OCI-LY7 (cell line): Measurements from ENCODE around the gene PDCD1. TPM values are rescaled to one million over a fixed set of nuclear protein-coding genes. Genes with fewer than 3 reads are reported as not detected.

Experiments
- BruUV-seq: library from RNA; stranded (reverse); fragments of 400-500 nt; replicated peaks from 2 replicates; lab custom pipeline; 2021; lab: Mats Ljungman, UMichigan
- CTCF ChIA-PET: fragments of 300-600 bp; sonication (Branson Sonifier 250); formaldehyde crosslinking; loops from one replicate; lab custom pipeline; 2022; ENCODE audit warnings: antibody characterized with exemption; ENCODE audit not compliant: unreplicated experiment; lab: Charles Lee
- POLR2A ChIA-PET: fragments of 300-600 bp; sonication (Branson Sonifier 250); formaldehyde crosslinking; loops from one replicate; lab custom pipeline; 2022; ENCODE audit warnings: antibody characterized with exemption; lab: Charles Lee
- DNase-seq: peaks from one replicate; pipeline ENCODE4 v3.0.0-alpha.2; 2015; ENCODE audit warnings: low spot score
- H2AFZ ChIP-seq: fragments of 200-600 bp; sonication (generic), shearing (Covaris generic); 2 replicates; pipeline ENCODE4 v1.6.1; 2014; ENCODE audit warnings: mild to moderate bottlenecking, antibody characterized with exemption, low read length, moderate library complexity
- H3K27ac ChIP-seq: fragments of 200-600 bp; sonication (generic); 2 replicates; pipeline ENCODE4 v1.5.1; 2014; ENCODE audit warnings: mixed run types, low read depth, mild to moderate bottlenecking, moderate library complexity, low read length, inconsistent platforms; ENCODE audit not compliant: poor library complexity, severe bottlenecking
- H3K36me3 ChIP-seq: fragments of 200-600 bp; sonication (generic); 2 replicates; pipeline ENCODE4 v1.6.1; 2014; ENCODE audit warnings: mild to moderate bottlenecking, antibody characterized with exemption, low read length, moderate library complexity, mixed read lengths; ENCODE audit not compliant: insufficient read depth
- H3K4me1 ChIP-seq: fragments of 200-600 bp; sonication (generic); 2 replicates; pipeline ENCODE4 v1.5.1; 2014; ENCODE audit warnings: mild to moderate bottlenecking, low read length; ENCODE audit not compliant: insufficient read depth, poor library complexity, severe bottlenecking
- H3K4me2 ChIP-seq: fragments of 200-600 bp; sonication (generic); 2 replicates; pipeline ENCODE4 v1.6.1; 2014; ENCODE audit warnings: mild to moderate bottlenecking, low read length
- H3K4me3 ChIP-seq: fragments of 200-600 bp; sonication (generic); 2 replicates; pipeline ENCODE4 v1.5.1; 2014; ENCODE audit warnings: mild to moderate bottlenecking, low read depth, low read length; ENCODE audit not compliant: poor library complexity, severe bottlenecking
- H3K79me2 ChIP-seq: fragments of 200-600 bp; sonication (generic); 2 replicates; pipeline ENCODE4 v1.6.1; 2016; ENCODE audit warnings: low read depth, mild to moderate bottlenecking, low read length, moderate library complexity, mixed read lengths; ENCODE audit not compliant: insufficient read depth
- H3K9me2 ChIP-seq: fragments of 200-600 bp; sonication (generic); 2 replicates; pipeline ENCODE4 v1.6.1; 2016; ENCODE audit warnings: mild to moderate bottlenecking, low read length, mixed read lengths; ENCODE audit not compliant: insufficient read depth
- H3K9me3 ChIP-seq: fragments of 200-600 bp; sonication (generic); 2 replicates; pipeline ENCODE4 v1.6.1; 2014; ENCODE audit warnings: mild to moderate bottlenecking, mixed run types, low read length, mixed read lengths
- H4K20me1 ChIP-seq: fragments of 200-600 bp; sonication (generic); 2 replicates; pipeline ENCODE4 v1.6.1; 2014; ENCODE audit warnings: mild to moderate bottlenecking, antibody characterized with exemption, low read length, moderate library complexity, mixed read lengths; ENCODE audit not compliant: insufficient read depth
- CTCF ChIP-seq: fragments of 200-600 bp; sonication (generic); conservative IDR thresholded peaks from 2 replicates; pipeline ENCODE4 v1.5.1; 2014; ENCODE audit warnings: mild to moderate bottlenecking, antibody characterized with exemption, low read length, moderate library complexity, mixed read lengths
- EZH2phosphoT487 ChIP-seq: fragments of 200-600 bp; sonication (generic); IDR thresholded peaks from 2 replicates; pipeline ENCODE4 v1.6.1; 2018; ENCODE audit warnings: low read depth, borderline replicate concordance, mild to moderate bottlenecking, mixed run types, antibody characterized with exemption, low read length, moderate library complexity, mixed read lengths
- intact Hi-C: fragments of 100-400 bp; cut with micrococcal nuclease; formaldehyde crosslinking; loops from one replicate; pipeline ENCODE4 v1.10.0; 2022; ENCODE audit not compliant: unreplicated experiment
- total RNA-seq, 2 experiments: library from RNA; depleted of rRNA in 1 of 2; stranded (reverse); fragments of >200 nt in 1 of 2; shearing (Covaris generic) in 1 of 2; gene quantifications; 2 replicates each; pipeline ENCODE4 v1.2.3, GENCODE V29; 2014 to 2022

The PDCD1 gene
- total RNA-seq, 2 experiments from 2014 or later = not detected

GRCh38 chr2:241890524-241891235, 32.0 kb upstream of the PDCD1 start:
- H3K4me3 ChIP-seq = no peak overlapping the region
- DNase-seq = no peak
- H3K9me2 ChIP-seq = no peaks in the 10 kb centered on the region
- H3K79me2 ChIP-seq = no peaks in the 10 kb centered on the region
- H3K4me1 ChIP-seq = peaks cover 20% of the 10 kb centered on the region
- no peak overlapping the region for H2AFZ ChIP-seq
- no peak overlapping the region for H3K27ac ChIP-seq
- H3K9me3 ChIP-seq = peaks cover 3% of the 10 kb centered on the region; the same call in 1 of the 2 replicates
- intact Hi-C loops = no loop called here
- POLR2A ChIA-PET = no interaction called here
- no peak overlapping the region for H3K4me2 ChIP-seq
- no TSS peak for BruUV-seq
- CTCF ChIA-PET = no interaction called here
- TF ChIP-seq EZH2phosphoT487 (no peak), CTCF (no peak)
- H4K20me1 ChIP-seq = no peaks in the 10 kb centered on the region
- peaks cover 25% of the 10 kb centered on the region for H3K36me3 ChIP-seq

GRCh38 chr2:241888641-241889040, 29.9 kb upstream of the PDCD1 start:
- Histone ChIP-seq H3K4me3 (no peak overlapping the region), H3K4me1 (peaks cover 36% of the 10 kb centered on the region), H2AFZ (no peak overlapping the region), H3K79me2 (peaks cover 6% of the 10 kb centered on the region; the same call in 1 of the 2 replicates), H3K4me2 (no peak overlapping the region), H3K27ac (peak overlapping the region; percentile 28), H3K9me2 (no peaks in the 10 kb centered on the region), H3K36me3 (peaks cover 43% of the 10 kb centered on the region), H3K9me3 (peaks cover 3% of the 10 kb centered on the region; the same call in 1 of the 2 replicates), H4K20me1 (no peaks in the 10 kb centered on the region; the same call in 1 of the 2 replicates)
- POLR2A ChIA-PET = no interaction called here
- TF ChIP-seq CTCF (no peak), EZH2phosphoT487 (no peak)
- CTCF ChIA-PET = no interaction called here
- peak; percentile 26 for DNase-seq
- BruUV-seq = no TSS peak
- intact Hi-C loops = loop anchor here (10.0 kb wide), 1 partner anchor 744 kb away; the partner anchor contains the start of gene PASK
